Measurements from ENCODE around the gene HSDL2.
"Not testable (repeated sequence)": the region's sequence is repeated elsewhere in the genome, so short reads cannot be mapped to it uniquely, and the experiment has no call there.

HSDL2 gene

DNA sequence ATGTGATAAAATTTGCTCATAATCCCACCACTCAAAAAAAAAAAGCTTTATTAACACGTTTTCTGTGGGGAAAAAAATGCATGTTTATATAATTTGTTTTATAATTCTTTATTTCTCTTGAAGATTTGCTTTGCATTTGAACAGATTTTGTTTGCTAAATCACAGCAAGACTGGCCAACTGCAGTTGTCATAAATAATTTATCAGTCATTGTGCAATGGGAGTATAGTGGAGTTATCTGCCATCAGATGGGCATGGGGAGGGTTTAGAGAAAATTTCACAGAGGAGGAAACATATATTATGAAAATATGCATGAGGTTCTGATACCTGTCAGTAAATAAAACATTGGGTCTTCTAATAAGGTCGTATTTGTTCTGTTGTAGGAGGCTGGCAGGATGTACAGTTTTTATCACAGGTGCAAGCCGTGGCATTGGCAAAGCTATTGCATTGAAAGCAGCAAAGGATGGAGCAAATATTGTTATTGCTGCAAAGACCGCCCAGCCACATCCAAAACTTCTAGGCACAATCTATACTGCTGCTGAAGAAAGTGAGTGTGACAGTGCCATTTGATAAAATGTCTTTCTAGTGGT, 23.8 kb downstream of the HSDL2 start:
- DNase-seq: no peak

DNA sequence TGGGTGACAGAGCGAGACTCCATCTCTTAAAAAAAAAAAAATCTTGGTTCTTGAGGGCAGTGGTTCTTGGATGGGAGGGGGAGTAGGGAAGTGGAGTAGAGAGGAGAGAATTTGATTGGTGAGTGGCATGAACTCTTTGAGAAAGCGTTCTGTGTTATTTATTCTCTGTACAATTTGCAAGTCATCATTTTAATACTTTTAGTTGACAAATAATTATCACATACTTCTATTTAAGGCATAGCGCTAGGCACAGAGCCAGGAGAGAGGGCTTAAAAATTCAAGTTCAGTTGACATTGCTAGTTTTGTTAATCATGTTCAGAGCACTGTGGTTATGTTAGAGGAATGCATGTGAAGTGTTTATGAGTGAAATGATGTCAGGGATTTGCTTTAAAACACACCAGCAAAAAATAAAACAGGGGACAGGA, 24.6 kb downstream of the HSDL2 start:
- DNase-seq: no peak

DNA sequence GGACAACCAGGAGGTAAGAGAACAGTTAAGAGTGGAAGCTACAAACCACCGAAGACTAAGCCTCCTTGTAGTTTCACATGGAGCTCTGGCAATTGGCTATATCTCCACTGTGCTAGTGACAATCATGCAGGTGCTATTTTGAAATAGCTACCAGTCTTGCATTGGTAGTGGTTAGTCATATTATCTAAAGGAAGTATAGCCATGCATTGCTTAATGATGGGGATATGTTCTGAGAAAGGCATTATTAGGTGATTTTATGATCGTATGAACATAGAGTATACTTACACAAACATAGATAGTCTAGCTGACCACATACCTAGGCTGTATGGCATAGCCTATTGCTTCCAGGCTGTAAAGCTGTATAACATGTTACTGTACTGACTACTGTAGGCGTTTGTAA, 28.4 kb downstream of the HSDL2 start:
- no peak for DNase-seq

DNA sequence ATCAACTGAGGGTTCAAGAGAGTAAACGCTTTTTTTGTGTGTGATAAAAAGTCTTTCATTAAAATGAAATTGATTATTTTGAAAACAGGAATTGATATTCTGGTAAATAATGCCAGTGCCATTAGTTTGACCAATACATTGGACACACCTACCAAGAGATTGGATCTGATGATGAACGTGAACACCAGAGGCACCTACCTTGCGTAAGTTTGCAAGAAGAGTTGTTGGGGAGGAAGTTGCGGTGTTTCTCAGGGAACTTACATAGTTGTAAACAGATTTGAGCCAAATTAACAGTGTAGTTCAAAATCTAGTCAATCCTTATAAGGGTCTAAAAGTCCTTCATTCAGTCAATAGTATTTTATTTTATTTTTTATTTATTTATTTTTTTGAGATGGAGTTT, 28.9 kb downstream of the HSDL2 start:
- no peak for DNase-seq

DNA sequence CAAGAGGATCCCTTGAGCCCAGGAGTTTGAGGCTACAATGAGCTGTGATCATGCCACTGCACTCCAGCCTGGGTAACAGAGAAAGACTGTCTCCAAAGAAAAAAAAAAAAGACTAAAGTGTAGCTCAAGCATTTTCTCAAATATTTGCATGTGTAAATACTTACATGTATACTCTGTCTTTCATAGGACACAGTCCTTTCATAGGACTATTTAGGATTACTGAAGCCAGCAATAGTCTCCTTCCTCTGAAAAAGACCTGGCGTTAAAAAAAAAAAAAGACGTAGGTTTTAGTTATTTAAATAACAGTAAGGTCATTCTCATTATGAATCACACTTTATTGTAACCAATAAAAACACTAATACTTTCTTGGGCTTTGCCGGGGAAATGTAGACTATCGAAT, 29.9 kb downstream of the HSDL2 start:
- DNase-seq: no peak

DNA sequence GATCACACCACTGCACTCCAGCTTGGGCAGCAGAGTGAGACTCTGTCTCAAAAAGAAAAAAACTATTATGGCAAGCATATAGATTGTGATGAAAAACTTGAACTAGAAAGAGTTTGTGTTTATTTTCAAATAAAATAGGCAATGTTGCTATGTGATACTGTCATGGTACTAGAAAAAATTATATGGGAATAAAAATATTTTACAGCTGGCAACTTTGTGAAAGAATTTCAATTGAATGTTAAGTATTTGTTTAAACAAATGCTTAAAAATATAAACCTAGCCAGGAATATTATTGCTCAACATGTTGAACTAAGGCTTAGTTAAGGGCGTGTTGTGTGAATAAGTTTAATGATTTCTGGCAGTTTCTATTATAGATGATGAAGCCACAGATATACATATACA, 31.7 kb downstream of the HSDL2 start:
- DNase-seq: no peak

DNA sequence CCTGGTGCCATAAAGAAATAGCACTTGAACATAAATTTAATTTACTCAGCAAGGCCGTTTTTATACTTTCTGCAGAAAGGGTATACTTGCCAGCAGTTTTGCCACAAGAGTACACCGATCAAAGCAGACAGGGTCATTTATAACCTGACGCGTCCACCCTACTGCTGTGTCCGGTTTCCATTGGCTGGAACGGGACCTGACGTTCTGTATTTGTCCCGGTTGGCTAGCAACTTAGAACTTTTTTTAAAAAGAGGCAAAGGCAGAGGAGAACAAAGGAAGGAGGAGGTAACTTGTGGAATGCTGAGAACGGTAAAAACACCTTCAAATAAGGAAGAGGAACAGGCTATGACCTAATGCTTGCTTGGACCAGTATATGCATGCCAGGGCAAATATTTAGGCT, 33.8 kb downstream of the HSDL2 start:
- DNase-seq: not testable (repeated sequence)

DNA sequence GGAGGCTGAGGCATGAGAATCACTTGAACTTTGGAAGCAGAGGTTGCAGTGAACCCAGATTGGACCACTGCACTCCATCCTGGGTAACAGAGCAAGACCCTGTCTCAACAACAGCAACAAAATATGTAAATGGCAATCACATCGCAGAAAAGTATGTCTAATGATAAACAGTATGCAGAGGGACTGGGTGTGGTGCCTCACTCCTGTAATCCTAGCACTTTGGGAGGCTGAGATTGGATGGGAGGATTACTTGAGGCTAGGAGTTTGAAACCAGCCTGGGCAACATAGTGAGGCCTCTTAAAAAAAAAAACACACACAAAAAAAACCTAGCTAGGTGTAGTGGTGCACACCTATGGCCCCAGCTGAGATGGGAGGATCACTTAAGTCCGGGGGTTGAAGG, 40.3 kb downstream of the HSDL2 start:
- no peak for DNase-seq

DNA sequence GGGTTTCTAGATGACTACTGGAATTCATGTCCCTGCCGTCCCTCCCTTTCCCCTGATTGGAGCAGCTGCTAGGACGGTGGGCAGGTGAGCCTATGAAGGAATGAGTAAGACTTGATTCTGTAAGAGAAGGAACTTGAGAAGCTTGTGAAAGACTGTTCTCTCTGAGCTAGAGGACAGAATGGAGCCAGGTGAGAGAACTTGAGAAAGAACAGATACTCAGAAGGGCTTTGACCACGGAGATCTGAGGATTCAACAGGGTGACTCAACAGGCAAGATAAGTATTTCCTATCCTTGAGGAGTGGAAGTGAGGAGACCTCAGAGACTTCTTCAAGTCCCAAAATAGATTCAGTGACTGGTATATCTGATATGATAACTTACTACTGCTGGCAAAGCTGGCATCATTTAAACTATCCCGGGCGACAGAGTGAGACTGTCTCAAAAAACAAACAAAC, 41.9 kb downstream of the HSDL2 start:
- DNase-seq: no peak

DNA sequence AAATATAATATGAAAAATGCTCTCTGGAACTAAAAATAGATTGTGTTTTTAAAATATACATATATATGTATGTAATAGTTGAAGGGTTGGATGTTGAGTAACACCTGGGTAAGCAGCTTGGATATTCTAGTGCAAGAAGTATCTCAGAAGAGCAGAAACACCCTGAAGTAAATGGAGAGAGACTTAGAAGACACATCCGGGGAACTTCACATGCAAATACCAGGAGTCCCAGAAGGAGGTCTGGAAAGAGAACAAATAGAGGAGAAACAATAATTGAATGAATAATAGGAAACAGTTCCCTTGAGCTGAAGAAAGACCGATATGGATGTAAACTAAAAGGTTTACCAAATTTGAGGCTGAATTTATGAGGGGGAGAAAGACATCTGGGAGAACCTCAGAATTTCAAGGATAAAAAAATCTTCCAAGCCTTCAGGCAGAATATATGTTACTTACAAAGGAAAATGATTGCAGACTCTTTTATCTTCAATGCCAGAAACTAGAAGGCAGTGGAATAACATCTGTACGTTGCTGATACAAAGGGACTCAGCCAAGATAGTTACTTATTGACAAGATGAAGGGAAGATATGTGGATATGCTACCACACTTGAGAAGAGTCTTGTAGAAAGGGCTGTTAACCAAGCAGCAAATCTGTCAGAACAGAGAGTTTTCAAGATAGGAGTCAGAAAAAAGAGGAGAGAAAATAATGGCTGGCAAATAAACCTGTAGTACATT, 42.7 kb downstream of the HSDL2 start:
- no peak for DNase-seq

DNA sequence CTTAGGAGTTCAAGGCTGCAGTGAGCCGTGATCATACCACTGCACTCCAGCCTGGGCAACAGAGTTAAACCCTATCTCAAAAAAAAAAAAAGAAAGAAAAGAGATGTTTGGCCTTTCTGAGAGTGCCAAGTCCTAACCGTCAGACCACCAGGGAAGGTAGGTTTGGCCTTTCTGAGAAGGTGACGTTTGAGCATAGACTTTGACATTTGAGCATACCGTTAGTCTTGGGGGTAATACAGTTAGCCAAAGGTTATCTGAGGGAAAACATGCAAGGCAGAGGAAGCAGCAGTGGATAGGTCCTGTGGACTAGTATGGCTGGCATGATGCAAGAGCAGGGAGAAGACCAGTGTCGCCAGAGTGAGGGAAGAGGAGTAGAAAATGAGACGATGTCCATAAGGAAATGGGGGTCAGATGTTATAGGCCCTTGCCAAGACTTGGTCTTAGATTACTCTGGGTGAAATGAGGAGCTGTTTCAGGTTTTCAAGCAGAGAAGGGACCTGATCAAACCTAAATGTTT, 50.2 kb downstream of the HSDL2 start:
- DNase-seq: no peak

DNA sequence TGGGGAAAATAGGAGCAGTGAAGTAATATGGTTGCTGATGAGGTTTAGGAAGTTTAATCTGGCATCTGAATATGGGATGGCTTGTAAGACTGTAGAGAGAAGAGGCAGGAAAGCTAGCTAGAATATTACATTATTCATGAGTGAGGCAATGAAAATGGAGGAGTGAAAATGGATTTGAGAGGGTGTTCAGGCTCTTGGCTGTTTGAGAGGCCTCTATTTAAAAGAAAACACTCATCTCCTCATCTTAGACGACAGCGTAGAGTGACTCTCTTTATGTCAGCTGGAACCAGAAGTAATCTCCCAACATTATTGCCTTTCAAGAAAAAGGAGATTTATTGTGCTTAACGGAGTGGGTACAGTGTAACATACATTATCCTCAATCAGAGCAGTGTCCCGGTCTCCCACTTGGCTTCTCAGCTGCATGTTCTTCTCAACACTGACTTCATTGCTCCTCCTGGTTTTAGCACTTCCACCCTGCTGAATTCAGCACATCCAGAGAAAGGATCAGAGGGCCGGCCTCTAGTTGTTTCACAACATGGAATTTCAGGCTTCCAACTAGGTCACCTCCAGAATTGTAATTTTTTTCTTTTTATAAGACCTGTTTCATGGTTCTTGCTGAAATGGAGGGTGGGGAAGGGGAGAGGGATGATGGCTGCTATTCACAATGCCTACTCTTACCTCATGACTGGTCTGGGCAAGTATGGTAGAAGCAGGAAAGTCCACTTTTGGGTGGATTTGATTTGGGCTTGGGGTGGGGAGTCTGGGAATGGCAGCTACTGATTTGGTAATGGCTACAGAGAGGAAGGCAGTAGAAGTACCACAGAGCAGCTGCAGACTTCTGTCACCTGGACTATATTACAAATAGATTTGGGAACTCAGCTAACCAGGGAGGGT, 53.8 kb downstream of the HSDL2 start:
- DNase-seq: no peak

DNA sequence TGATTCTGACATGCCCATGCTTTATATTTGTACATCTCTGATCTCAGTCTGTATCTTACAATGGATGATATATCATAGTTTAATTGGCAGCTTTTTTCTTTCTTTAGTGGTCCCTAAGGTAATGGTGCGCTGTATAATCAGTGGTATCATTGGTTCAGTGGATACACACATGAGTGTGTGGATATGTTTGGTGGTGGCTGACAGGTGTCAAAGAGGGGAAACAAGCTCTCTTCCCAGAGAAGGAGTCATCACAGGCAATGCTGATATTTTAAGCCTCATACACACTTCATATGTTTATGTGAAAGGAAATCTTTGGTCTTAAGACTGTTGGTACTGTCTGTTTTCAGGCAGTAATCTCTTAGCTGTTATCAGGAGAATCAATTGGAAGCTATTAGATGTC, 54.6 kb downstream of the HSDL2 start:
- no peak for DNase-seq

DNA sequence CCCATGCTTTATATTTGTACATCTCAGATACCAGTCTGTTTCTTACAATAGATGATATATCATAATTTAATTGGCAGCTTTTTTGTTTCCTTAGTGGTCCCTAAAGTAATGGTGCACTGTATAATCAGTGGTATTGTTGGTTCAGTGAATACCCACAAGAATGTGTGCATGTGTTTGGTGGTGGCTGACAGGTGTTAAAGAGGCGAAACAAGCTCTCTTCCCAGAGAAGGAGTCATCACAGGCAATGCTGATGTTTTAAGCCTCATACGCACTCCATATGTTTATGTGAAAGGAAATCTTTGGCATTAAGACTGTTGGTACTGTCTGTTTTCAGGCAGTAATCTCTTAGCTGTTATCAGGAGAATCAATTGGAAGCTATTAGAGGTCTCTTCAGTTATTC, 57.5 kb downstream of the HSDL2 start:
- DNase-seq: no peak

DNA sequence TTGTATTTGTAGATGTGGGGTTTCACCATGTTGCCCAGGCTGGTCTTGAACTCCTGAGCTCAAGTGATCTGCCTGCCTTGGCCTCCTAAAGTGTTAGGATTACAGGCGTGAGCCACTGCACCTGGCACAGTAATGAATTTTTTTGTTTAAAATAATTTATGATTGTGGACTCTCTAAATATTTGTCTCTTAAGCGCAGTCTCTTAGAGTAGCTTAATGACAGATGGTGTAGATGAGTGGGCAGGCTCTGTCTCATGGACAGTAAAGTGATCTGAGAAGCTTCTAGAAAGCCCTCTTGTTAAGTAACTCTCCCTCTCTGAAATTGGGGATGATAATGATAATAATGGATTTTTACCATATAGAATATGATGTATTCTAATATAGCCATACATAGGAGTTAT, 59.3 kb downstream of the HSDL2 start:
- no peak for DNase-seq

DNA sequence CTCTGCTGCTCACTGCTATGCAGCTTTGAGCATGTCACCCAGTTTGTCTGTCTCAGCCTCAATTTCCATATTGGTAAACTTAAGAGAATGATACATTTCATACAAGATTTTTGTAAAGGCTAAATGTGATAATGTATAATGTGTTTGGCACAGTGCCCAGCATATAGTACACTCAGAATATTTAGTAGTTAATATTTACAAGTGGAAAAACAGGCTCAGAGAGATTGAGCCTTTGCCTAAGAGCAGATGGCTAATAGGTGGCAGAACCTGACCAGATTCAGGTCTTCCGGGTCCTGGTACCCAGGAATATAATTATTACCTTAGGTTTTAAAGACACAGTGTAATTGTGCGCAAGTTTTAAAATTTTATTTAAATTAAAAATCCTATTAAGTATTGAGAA, 59.9 kb downstream of the HSDL2 start:
- no peak for DNase-seq

DNA sequence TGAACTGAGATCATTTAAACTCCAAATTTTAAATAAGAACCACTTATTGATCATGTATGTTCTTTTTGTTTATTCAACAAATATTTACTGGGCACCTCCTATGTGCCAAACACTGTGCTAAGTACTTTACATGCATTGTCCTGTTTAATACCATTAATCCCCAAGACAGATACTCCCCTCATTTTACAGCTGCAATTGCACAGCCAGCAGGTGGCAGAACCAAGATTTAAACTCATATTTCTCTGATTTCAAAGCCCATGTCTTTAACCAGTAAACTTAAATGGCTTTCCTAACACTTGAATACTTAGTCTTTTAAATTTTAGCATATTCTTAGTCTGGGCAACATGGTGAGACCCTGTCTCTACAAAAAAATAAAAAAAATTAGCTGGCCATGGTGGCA, 63.3 kb downstream of the HSDL2 start:
- peak; percentile 10 for DNase-seq

DNA sequence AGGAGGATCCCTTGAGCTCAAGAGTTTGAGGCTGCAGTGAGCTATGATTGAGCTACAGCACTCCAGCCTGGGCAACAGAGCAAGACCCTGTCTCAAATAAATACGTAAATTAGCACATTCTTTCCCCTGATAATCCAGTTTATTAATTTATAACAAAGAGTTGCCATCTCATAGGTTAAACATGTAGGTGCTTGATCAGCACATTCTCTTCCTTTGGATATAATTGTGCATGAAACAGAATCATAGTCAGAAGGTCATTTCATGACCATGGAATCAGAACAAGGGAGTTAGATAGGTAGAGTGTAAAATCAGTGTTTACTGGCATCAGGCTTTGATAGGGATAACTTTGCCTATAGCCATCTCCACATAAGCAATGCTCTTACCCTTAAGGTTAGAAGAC, 63.7 kb downstream of the HSDL2 start:
- no peak for DNase-seq

DNA sequence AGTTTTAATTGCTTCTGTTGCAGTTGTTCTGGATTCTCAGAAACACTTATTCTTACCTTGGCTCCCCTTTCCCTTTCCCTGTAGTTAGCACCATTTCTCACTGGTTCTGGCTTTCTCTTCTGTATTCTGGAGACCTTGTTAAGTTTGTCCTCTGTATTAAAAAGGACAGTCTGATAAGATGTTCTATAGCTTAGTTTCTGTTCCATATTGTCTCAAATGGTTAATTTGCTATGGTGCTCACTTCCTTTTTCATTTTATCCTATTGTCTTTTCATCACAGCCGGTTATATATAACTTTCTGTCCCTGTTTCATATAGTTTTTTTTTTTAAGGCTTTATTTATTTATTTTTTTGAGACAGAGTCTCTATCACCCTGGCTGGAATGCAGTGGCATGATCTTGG, 65.3 kb downstream of the HSDL2 start:
- no peak for DNase-seq

DNA sequence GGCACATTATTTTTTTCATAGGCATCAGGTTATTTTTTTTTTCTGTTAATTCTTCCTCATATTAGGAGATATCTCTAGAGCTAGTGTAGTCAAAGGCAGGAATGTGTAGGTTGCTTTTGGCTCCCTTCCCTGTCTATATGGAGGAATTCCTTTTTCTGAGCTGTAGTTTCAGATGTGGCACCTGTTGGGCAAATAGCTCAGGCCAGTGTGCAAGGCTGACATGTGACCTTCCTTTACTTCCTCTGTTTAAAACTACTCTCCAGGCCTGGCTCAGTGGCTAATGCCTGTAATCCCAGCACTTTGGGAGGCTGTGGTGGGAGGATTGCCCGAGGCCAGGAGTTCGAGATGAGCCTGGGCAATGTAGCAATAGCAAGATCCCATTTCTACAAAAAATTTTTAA, 66.2 kb downstream of the HSDL2 start:
- DNase-seq: no peak

DNA sequence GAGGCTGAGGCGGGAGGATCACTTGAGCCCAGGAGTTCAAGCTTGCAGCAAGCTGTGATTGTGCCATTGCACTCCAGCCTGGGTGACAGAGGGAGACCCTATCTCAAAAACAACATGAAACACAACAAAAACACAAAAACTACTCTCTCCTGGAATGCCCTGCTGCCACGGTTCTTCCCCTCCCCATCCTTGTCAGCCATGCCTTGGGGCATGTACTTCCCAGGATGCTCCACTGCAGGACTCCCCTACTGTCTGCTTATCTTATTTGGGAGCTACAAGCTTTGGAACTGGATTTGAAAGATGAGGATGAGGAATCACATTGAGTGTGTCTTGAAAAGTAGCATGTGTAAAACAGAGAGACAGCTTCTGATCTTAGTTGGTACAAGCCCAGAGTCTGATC, 66.6 kb downstream of the HSDL2 start:
- DNase-seq: no peak

DNA sequence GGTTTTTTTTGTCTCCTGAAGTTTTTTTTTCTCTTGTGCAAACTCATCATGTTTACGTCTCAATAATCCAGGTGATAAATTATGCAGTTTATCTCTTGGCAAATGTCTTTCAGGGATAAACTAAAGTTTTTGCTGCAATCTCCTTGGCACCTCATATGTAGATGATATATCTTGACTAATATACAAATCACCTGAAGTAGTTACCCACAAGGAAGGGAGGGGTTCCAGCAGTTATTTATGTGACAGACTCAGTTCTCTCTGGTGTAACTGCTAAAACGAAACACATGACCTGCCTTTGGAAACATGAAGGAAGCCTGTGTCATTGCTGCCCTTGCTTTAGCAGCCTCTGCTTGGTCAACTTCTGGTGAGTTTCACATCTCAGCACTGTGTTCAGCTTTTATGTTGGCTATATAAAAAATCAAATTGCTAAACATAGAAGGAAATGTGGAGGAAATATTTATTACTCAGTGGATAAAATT, 67.4 kb downstream of the HSDL2 start:
- no peak for DNase-seq

DNA sequence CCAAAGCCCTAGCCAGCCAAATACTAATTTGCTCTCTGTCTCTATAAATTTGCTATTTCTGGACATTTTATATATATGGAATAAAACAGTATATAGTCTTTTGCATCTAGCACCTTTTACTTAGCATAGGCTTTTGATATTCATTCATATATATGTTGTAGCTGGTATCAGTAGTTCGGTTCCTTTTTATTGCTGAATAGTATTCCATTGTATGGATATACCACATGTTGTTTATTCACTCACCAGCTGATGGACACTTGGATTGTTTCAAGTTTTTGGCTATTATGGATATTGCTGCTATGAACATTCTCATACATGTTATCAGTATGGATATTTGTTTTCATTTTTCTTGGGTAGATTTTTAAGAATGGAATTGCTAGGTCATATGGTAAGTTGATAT, 82.9 kb downstream of the HSDL2 start:
- DNase-seq: no peak

DNA sequence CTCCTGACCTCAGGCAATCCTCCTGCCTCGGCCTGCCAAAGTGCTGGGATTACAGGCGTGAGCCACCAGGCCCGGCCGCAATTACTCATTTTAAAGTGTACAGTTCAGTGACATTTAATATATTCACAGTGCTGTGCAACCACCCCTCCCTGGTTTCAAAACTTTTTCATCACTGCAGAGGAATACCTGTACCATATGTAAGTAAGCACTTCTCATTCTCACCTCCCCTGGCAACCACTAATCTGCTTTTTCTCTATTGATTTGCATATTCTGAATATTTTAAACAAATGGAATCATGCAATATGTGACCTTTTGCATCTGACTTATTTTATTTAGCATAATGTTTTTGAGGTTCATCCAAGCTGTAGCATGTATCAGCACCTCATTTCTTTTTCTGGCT, 85.4 kb downstream of the HSDL2 start:
- no peak for DNase-seq
